ENCODE measurements around the gene MMP25.

The MMP25 gene

GRCh38 chr16:3045758-3046640 lies at the start of gene MMP25:
MMP25 (plus strand) TSS chr16:3046561; CDS start chr16:3046918, 357 bp downstream.
- no peak for DNase-seq

- no peak for DNase-seq
Observed at GRCh38 chr16:2999929-3000328, 46.4 kb upstream of the MMP25 start.

- no peak for DNase-seq
Observed at GRCh38 chr16:3000540-3000939, 45.8 kb upstream of the MMP25 start.

GRCh38 chr16:3001316-3001715 lies 45.0 kb upstream of the MMP25 start:
- no peak for DNase-seq

GRCh38 chr16:3003582-3004270 lies 42.6 kb upstream of the MMP25 start:
- DNase-seq = peak; percentile 99 to 100

GRCh38 chr16:3004319-3004718 lies 42.0 kb upstream of the MMP25 start:
- DNase-seq = no peak

GRCh38 chr16:3004781-3005284 lies 41.5 kb upstream of the MMP25 start:
- no peak for DNase-seq

GRCh38 chr16:3007059-3007956 lies 39.1 kb upstream of the MMP25 start:
- no peak for DNase-seq

- no peak for DNase-seq
Observed at GRCh38 chr16:3007957-3008689, 38.2 kb upstream of the MMP25 start.

- no peak for DNase-seq
Observed at GRCh38 chr16:3008690-3009037, 37.7 kb upstream of the MMP25 start.

- DNase-seq = no peak
Observed at GRCh38 chr16:3009568-3010390, 36.6 kb upstream of the MMP25 start.

- no peak for DNase-seq
Observed at GRCh38 chr16:3010510-3010909, 35.9 kb upstream of the MMP25 start.

GRCh38 chr16:3012246-3012645 lies 34.1 kb upstream of the MMP25 start:
- peak; percentile 78 to 95 for DNase-seq

GRCh38 chr16:3012828-3013420 lies 33.4 kb upstream of the MMP25 start, which contains the start of gene CLDN9:
CLDN9 (plus strand) TSS chr16:3012923; CDS start chr16:3013363, 440 bp downstream.
- DNase-seq = peak; percentile 77 to 94

- DNase-seq = no peak
Observed at GRCh38 chr16:3013491-3013951, 32.8 kb upstream of the MMP25 start.

- DNase-seq = no peak
Observed at GRCh38 chr16:3013998-3014690, 32.2 kb upstream of the MMP25 start.

GRCh38 chr16:3014971-3015370 lies 31.4 kb upstream of the MMP25 start:
- no peak for DNase-seq

- no peak for DNase-seq
Observed at GRCh38 chr16:3015865-3016521, 30.4 kb upstream of the MMP25 start.

GRCh38 chr16:3017344-3017743 lies 29.0 kb upstream of the MMP25 start:
- DNase-seq = no peak

All from NCI-H187 (cell line).